Measurements from ENCODE around the gene HOXB2. TPM values are rescaled to one million over a fixed set of nuclear protein-coding genes. Genes with fewer than 3 reads are reported as not detected.
A peak's percentile ranks its signal among the peaks of the same experiment; 100 is the strongest.

Gene HOXB2
- total and polyA plus RNA-seq, 9 of the 15 experiments (the other 6 are each of a cell fraction or from before 2014, with no cell fraction given): 2.1 to 97.7 (median 21.2) TPM

- TF ChIP-seq HOMEZ (CRISPR knock-in tag; IDR thresholded peaks at IDR 0.05) (0 out of 2 replicates have a peak, but pooled peaks have one; percentile 24), NFYB (IDR thresholded peaks at IDR 0.05; ENCODE audit: extremely low read depth, insufficient read length) (no peak), HDAC2 (IDR thresholded peaks at IDR 0.05) (no peak), RBFOX2 (IDR thresholded peaks at IDR 0.05; ENCODE audit: low read depth, low read length) (peak; percentile 71), MCM7 (IDR thresholded peaks at IDR 0.05) (no peak), KLF16 (IDR thresholded peaks at IDR 0.05) (no peak), NFIC (IDR thresholded peaks at IDR 0.05) (no peak), SMARCB1 (IDR thresholded peaks at IDR 0.05; ENCODE audit: insufficient read length, low read depth) (no peak), GABPA (tag; conservative IDR thresholded peaks at IDR 0.05; ENCODE audit: low read depth) (0 out of 2 replicates have a peak, but pooled peaks have one; percentile 24), FIP1L1 (IDR thresholded peaks at IDR 0.05; ENCODE audit: low read depth, low read length, poor library complexity, severe bottlenecking) (no peak), SNIP1 (IDR thresholded peaks at IDR 0.05; ENCODE audit: low read depth) (no peak), MIER1 (IDR thresholded peaks at IDR 0.05; ENCODE audit: low read depth) (no peak), MLLT1 (IDR thresholded peaks at IDR 0.05) (peak; percentile 66 to 85; a peak in 3 of 4 replicates), FOS (IDR thresholded peaks at IDR 0.05; ENCODE audit: extremely low read depth, insufficient read length) (no peak), ATF1 (CRISPR knock-in tag; IDR thresholded peaks at IDR 0.05) (no peak), ATF1 (tag; IDR thresholded peaks at IDR 0.05) (0 out of 2 replicates have a peak, but pooled peaks have one; percentile 13), REST (IDR thresholded peaks at IDR 0.05; ENCODE audit: borderline replicate concordance) (no peak), REST (CRISPR knock-in tag; IDR thresholded peaks at IDR 0.05; ENCODE audit: low read depth) (no peak), ZNF408 (CRISPR knock-in tag; IDR thresholded peaks at IDR 0.05; ENCODE audit: low read depth) (no peak)
Observed at GRCh38 chr17:48578616-48579470, 33.9 kb upstream of the HOXB2 start (continued).
